HG03097 (cell line): Measurements from ENCODE around the gene HDGFL3.
A peak's percentile ranks its signal among the peaks of the same experiment; 100 is the strongest.

ENCODE experiments used
- ATAC-seq: cut with Tn5 transposase; IDR thresholded peaks from one replicate; pipeline ENCODE4 v1.9.1; 2021; ENCODE audit not compliant: unreplicated experiment, low FRiP score

Gene HDGFL3

DNA sequence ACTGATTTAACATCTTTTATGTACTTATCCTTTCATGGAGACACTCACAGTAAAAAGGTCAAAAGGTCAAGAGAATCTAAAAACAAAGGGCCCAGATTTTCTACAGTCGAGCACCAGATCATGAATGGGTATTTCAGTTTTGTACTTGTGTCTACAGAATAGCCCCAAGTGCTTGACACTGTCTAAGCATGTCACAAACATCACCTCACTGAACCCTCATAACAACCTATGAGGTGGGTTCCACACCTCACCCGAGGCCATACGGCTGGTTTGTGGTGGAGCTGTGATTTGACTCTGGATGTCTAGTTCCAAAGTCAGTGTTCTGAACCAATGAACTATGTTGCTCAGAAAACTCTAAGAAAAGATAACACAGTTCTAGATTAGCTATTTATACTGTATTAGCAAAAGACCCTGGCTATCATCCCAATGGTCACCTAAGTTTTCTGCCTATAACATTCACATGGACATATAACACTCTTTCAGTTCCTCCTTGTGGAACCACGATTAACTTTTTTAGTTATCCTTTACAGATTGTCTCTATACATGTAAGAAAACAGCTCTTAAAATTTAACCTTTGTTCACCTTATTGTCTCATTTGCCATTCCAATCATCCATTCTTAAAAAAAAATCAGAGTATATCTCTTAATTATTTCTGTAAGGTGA is 74.6 kb downstream of the HDGFL3 start:
- ATAC-seq: no peak

- no peak for ATAC-seq
Measured at GRCh38 chr15:83129791-83130190, 77.8 kb downstream of the HDGFL3 start.

DNA sequence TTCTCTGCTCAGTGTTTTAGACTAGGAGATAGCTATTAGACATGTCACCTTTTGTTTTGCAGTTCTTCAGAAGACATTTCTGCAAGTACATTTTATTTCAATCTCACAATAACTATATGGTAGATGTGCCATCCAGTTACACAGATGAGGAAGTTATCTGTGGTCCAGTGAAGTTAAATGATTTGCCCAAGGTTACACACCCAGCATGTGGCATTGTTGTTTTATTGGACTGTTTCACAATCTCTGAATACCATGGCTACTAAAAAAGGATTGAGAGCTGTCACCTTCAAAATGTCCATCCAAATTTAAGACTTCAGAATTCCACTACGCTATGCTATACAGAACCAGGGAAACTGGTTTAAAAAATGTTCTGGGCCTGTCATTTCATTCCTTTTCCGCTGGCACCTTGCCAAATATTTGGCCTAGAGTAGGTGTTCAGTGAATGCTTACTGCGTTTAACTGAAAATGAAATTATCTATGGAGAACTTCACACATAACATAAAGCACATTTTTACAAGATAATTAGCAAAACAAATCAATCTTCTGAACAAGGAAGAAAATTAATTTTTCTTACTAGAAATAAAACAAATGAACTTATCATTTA is 80.0 kb downstream of the HDGFL3 start:
- ATAC-seq: no peak

GRCh38 chr15:83123529-83123928 is 84.1 kb downstream of the HDGFL3 start:
- ATAC-seq: no peak

DNA sequence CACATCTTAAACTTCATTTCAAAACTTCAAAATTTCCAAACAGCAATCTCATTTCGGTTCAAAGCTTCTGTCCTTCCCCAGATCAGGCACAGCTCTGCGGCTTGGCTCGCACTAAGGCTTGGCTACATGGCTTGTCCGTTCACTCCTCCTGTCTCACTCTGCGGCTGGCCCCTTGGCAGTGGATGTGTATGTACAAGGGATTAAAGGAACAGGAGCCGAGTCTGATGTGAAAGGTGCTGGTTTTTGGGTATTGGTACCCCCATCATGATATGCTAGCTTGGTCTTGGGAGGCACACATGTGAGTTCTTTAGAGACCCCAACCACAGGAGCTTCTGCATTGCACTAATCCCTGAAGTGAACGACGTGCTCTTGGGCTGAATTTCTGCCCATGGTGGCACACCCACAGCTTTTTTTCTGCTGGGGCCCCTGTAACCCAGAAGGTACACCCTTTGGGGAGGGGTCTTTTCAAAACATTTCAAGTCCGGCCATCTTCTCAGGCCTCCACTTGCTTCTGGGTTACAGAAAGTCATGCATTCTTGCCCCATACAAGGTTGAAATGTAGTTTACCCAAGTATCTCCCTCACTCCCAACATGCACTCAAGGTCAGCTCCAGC is 87.5 kb downstream of the HDGFL3 start:
- ATAC-seq: no peak

GRCh38 chr15:83118968-83119367 is 88.7 kb downstream of the HDGFL3 start:
- no peak for ATAC-seq

GRCh38 chr15:83118291-83118827 is 89.3 kb downstream of the HDGFL3 start:
- no peak for ATAC-seq

- peak; percentile 62 for ATAC-seq
Measured at GRCh38 chr15:83115831-83116565, 91.6 kb downstream of the HDGFL3 start.

DNA sequence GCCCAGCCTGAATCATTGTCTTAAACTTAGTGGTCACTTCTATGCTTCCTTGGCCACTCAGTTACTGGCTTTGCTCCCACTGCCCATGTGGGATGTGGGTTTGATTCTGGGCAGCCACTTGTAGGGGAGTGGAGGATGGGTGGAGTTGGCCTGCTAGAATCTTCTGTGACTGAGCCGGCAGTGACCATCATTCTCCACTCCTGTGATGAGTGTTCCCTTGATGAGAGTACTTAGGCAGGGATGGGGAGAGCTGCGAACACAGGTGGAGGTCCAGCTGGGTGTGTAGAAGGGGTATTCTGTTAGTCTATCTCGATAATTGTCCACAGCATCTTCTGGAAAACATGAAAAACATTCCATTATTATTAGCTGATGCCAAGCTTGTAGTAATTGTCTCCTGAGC is 92.2 kb downstream of the HDGFL3 start:
- no peak for ATAC-seq

GRCh38 chr15:83114856-83115255 is 92.8 kb downstream of the HDGFL3 start:
- no peak for ATAC-seq

DNA sequence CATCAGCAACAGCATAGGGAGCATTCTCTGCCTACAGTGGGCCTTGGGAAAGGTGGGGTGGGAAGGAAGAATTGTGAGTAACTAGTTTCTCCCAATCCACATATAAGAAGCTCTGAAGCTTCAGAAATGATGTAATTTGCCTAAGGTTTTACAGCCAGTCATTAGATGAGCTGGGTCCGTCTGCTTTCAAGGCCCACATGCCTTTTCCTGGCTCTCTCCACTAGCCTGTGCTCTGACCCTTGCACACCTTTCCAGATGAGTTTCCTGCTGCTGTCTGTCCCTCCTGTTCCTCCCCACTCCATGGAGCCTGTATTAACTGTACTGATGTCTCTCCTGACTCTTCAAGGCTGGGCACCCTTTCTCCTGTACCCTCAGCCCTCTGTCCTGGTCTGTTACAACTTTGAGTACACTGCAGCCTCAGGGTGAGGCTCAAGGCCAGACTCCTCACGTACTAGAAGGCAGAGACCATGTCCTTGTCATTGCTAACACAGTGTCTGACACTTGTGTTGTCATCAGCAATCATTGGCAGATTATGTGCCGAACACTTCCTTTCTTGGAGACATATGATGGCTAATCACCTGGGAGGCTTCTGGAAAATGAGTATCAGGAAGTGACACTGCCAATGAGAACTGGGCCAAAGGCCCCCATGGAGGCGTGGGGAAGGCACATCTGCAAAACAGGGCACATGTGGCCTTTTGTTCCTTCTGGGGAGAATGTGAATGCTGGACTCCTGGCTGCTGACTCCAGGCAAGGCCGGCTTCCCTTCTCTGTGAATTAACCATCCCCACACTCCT is 93.5 kb downstream of the HDGFL3 start:
- no peak for ATAC-seq

- no peak for ATAC-seq
Measured at GRCh38 chr15:83112956-83113299, 94.7 kb downstream of the HDGFL3 start.

DNA sequence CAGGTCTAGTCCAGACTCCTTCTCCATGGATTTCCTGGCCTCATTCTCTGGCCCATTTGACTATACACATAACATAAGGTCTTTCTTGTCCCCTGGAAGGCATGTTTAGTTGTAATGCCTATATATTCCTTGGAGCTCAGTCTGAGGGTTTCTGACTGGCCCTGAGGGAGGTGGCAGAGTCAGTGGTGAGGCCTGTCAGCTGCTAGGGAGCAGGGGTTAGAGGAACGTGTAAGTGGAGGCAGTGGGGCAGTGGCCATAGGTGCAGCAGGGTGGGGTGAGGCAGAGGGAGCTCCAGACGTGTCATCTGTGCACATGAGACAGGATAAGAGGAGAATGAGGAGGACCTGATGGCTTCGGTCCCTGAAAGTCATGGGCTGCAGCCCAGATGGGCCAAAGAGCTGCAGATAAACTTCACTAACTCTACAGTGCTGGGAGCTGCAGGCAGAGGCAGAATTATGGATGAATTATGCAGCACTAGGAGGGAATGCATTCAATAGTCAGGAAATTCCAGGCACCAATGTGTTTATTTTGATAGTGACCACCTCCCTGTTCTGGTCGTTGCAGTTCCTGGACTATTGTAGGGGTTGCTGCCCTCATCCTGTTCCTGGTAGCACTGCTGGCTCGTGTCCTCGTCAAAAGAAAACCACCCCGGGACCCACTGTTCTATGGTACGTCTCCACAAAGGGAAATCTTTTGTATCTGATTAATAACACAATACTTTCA is 95.2 kb downstream of the HDGFL3 start:
- ATAC-seq: no peak

DNA sequence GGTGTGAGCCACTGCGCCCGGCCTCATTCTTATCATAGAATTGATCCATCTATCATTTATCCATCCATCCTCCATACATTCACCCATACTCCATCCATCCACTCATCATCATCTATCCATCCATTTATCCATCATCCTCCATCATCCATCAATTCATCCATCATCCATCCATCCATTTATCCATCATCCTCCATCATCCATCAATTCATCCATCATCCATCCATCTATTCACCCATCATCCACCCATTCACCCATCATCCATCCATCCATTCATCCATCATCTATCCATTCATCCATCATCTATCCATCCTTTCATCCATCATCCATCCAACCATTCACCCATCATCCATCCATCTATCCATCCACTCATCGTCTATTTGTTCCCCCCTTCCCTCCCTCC is 96.5 kb downstream of the HDGFL3 start:
- ATAC-seq: no peak

DNA sequence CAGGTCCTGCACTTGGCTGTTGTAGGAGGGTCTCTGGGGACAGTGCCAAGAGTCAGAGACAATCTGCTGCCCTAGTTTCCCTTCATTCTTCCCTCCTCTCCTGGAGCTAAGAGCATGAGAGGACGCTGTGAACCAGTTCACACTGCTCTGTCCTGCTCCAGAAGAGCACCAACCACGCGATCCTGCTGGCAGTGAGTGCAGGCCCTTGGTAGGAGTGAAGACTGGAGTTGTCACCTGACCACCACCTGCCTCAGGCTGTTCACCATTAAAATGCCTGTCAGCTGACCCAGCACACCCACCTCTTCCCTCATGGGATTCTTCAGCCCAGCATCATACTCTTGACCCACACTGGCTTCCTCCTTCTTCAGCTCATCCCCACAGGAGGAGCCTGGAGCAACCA is 97.2 kb downstream of the HDGFL3 start:
- ATAC-seq: no peak

GRCh38 chr15:83109532-83109931 is 98.1 kb downstream of the HDGFL3 start:
- ATAC-seq: no peak

DNA sequence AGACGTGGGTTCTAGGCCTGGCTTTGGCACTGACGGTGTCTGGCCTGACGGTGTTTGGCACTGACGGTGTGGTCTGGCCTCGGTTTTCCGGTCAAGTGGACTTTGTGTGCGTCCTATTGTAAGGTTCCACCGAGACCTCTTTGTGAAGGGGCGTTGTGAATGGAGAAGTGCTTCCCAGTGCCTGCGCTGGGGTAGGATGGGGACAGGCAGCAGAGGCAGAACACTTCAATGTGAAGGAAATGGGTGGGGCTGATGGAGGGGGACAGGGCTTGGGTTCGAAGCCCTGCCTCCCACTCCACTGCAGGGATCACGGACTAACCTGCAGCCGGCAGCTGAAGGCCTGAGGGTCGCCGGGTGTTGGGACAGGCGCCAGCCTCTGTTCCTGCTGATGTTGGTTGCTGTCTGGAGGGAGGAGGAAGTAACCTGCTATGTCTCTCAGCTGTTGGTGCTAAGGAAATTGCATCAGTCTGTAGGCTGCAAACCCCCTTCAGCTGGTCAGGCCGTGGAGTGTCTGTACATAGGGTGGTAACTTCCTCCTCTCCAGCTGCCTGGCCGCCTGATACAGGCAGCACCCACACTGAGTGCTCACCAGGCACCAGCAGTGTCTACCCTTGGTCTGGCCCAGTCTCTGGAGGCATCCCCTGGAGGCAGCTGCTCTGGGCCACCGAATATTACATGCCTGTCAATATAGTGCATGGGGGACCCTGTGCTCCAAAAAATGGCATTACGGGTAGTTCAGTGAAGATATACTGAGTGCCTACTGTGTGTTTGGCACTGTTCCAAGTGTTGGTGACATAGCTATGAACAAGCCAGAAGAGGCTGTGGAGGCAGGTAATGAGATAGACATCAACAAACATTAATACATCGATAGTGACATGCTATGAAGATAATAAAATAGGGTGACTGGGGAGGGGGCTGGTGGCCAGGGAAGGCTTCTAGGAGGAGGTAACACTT is 99.1 kb downstream of the HDGFL3 start:
- ATAC-seq: no peak

DNA sequence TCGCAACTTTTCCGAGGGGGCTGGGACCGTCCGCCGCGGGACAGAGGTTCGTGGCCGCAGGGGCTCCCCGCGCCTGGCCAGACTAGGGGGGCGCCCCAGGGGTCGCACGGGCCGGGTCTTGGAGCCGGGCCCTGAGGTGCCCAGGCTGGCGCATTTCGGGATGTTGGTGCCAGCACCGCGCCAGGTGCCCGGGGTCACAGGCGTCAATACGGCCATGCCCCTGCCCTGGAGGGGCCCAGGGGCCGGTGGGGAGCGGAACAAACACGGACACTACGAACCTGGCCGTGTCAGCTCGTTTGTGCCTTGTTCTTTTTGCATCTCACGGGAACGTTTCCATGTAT is 99.8 kb downstream of the HDGFL3 start:
- no peak for ATAC-seq
